Osteocyte (in vitro differentiated cells): ENCODE measurements around the gene CHTF8. TPM values are rescaled to one million over a fixed set of nuclear protein-coding genes. Genes with fewer than 3 reads are reported as not detected.

ENCODE experiments used
- DNase-seq: peaks from one replicate; pipeline ENCODE4 v3.0.0; 2021; ENCODE audit warnings: mixed read lengths; ENCODE audit not compliant: unreplicated experiment; ENCODE audit errors: extremely low spot score
- H3K27ac Mint-ChIP-seq: one replicate; pipeline ENCODE4 v1.8.0; 2021; ENCODE audit warnings: mild to moderate bottlenecking, mixed read lengths; ENCODE audit not compliant: unreplicated experiment
- H3K27me3 Mint-ChIP-seq: one replicate; pipeline ENCODE4 v1.8.0; 2021; ENCODE audit warnings: mixed read lengths; ENCODE audit not compliant: unreplicated experiment
- H3K36me3 Mint-ChIP-seq: one replicate; pipeline ENCODE4 v1.8.0; 2021; ENCODE audit warnings: mixed read lengths; ENCODE audit not compliant: unreplicated experiment
- H3K4me1 Mint-ChIP-seq: one replicate; pipeline ENCODE4 v1.8.0; 2021; ENCODE audit warnings: mixed read lengths; ENCODE audit not compliant: unreplicated experiment
- H3K4me3 Mint-ChIP-seq: one replicate; pipeline ENCODE4 v1.8.0; 2021; ENCODE audit warnings: mild to moderate bottlenecking, moderate library complexity, mixed read lengths; ENCODE audit not compliant: unreplicated experiment
- H3K9me3 Mint-ChIP-seq: one replicate; pipeline ENCODE4 v1.8.0; 2021; ENCODE audit warnings: mixed read lengths; ENCODE audit not compliant: unreplicated experiment
- CTCF ChIP-seq: fragments of 200-600 bp; sonication (generic); IDR thresholded peaks from 2 replicates; pipeline ENCODE4 v1.5.0; 2021; ENCODE audit warnings: antibody characterized with exemption, mild to moderate bottlenecking, moderate library complexity
- total RNA-seq: library from RNA; stranded (reverse); gene quantifications from 2 replicates; pipeline ENCODE4 v1.2.1, GENCODE V29; 2021

CHTF8 gene
- total RNA-seq, 1 donor from 2014 or later = 88.0 TPM

GRCh38 chr16:69171325-69172084 lies 39.1 kb upstream of the CHTF8 start:
- H3K4me3 Mint-ChIP-seq = no peak overlapping the region
- H3K27me3 Mint-ChIP-seq = no peaks in the 10 kb centered on the region
- DNase-seq = no peak
- no peaks in the 10 kb centered on the region for H3K9me3 Mint-ChIP-seq
- TF ChIP-seq CTCF = no peak
- peaks cover 26% of the 10 kb centered on the region for H3K4me1 Mint-ChIP-seq
- peaks cover 28% of the 10 kb centered on the region for H3K36me3 Mint-ChIP-seq
- H3K27ac Mint-ChIP-seq = peak overlapping the region; percentile 69

- Mint-ChIP-seq H3K36me3 (peaks cover 34% of the 10 kb centered on the region), H3K4me1 (peaks cover 32% of the 10 kb centered on the region), H3K9me3 (no peaks in the 10 kb centered on the region), H3K4me3 (no peak overlapping the region), H3K27ac (no peak overlapping the region), H3K27me3 (no peaks in the 10 kb centered on the region)
- TF ChIP-seq CTCF = no peak
- no peak for DNase-seq
These were observed 37.4 kb upstream of the CHTF8 start for GRCh38 chr16:69169607-69170352.

GRCh38 chr16:69169051-69169450 lies 36.7 kb upstream of the CHTF8 start:
- Mint-ChIP-seq H3K9me3 (no peaks in the 10 kb centered on the region), H3K4me3 (no peak overlapping the region), H3K36me3 (peaks cover 35% of the 10 kb centered on the region), H3K27me3 (no peaks in the 10 kb centered on the region), H3K27ac (no peak overlapping the region), H3K4me1 (peaks cover 32% of the 10 kb centered on the region)
- no peak for TF ChIP-seq CTCF
- no peak for DNase-seq

- Mint-ChIP-seq H3K27me3 (no peaks in the 10 kb centered on the region), H3K36me3 (peaks cover 46% of the 10 kb centered on the region), H3K9me3 (no peaks in the 10 kb centered on the region), H3K4me3 (no peak overlapping the region), H3K27ac (no peak overlapping the region), H3K4me1 (peaks cover 19% of the 10 kb centered on the region)
- no peak for DNase-seq
- TF ChIP-seq CTCF = no peak
These were observed 34.9 kb upstream of the CHTF8 start for GRCh38 chr16:69166946-69167930.
